ENCODE results near the gene PAN3. TPM values are rescaled to one million over a fixed set of nuclear protein-coding genes. Genes with fewer than 3 reads are reported as not detected.

The PAN3 gene
- total and polyA plus RNA-seq, 2 experiments from 2014 or later = 16.7 to 17.3 TPM

DNA sequence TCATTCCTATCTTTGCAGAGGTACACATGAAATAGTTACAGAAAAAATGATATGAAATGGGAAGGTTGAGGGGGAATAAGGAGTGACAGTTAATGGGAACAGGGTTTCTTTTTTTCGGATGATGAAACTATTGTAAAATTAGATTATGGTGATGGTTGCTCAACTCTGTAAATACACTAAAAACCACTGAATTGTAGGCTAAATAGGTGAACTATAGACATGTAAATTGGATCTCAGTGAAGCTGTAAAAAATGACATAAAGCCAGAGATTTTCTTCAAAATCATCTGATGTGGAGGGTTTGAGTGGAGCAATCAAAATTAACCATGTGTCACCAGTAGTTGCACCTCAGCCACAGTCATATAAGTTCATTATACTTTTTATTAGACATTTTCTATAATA, 31.4 kb upstream of the PAN3 start:
- in situ Hi-C loops (cut with MboI) = no loop called here
- no peak for DNase-seq
- 61 to 62% methylated on average over 1 of the region's 1 CpG for WGBS, 2 experiments (ENCODE audit: low coverage in 1 of 2, low lambda C conversion rate in 2 of 2, missing lambda C conversion rate in 2 of 2)
- Histone ChIP-seq H3K9ac (no peak overlapping the region), H3K9me2 (ENCODE audit: insufficient read depth) (no peaks in the 10 kb centered on the region), H3K36me3 (ENCODE audit: low read depth) (no peaks in the 10 kb centered on the region), H3K9me3 (ENCODE audit: low read depth) (no peaks in the 10 kb centered on the region), H3K4me3 (no peak overlapping the region), H2AFZ (no peak overlapping the region), H4K20me1 (ENCODE audit: insufficient read depth) (no peaks in the 10 kb centered on the region), H3K4me1 (ENCODE audit: insufficient read depth) (no peaks in the 10 kb centered on the region), H3K4me2 (ENCODE audit: unreplicated experiment) (no peak overlapping the region), H3K79me2 (ENCODE audit: insufficient read depth) (no peaks in the 10 kb centered on the region), H3K27ac (no peak overlapping the region), H3K27me3 (replicated peaks; ENCODE audit: insufficient read depth) (peaks cover 19% of the 10 kb centered on the region; the same call in 1 of the 2 replicates), H3F3A (ENCODE audit: insufficient read depth) (no peaks in the 10 kb centered on the region)
- TF ChIP-seq EZH2phosphoT487 (IDR thresholded peaks at IDR 0.05; ENCODE audit: insufficient read depth, low read depth) = no peak
- no peak for TF ChIP-seq EZH2 (IDR thresholded peaks at IDR 0.05; ENCODE audit: insufficient read depth, poor library complexity, severe bottlenecking)

- WGBS, 2 experiments (ENCODE audit: low coverage in 1 of 2, low lambda C conversion rate in 2 of 2, missing lambda C conversion rate in 2 of 2) = 29 to 31% methylated on average over 3 of the region's 3 CpGs
- H3K9ac ChIP-seq = no peak overlapping the region
- H3K4me3 ChIP-seq = no peak overlapping the region
- in situ Hi-C loops (cut with MboI) = no loop called here
- H3K27ac ChIP-seq = no peak overlapping the region
- H3K4me2 ChIP-seq (ENCODE audit: unreplicated experiment) = no peak overlapping the region
- no peaks in the 10 kb centered on the region for H3K36me3 ChIP-seq (ENCODE audit: low read depth)
- H3K4me1 ChIP-seq (ENCODE audit: insufficient read depth) = no peaks in the 10 kb centered on the region
- no peaks in the 10 kb centered on the region for H3K9me3 ChIP-seq (ENCODE audit: low read depth)
- no peak for DNase-seq
- H3K79me2 ChIP-seq (ENCODE audit: insufficient read depth) = no peaks in the 10 kb centered on the region
- H3K27me3 ChIP-seq (replicated peaks; ENCODE audit: insufficient read depth) = 0 out of 2 replicates have a peak, but pooled peaks cover 12% of the 10 kb centered on the region
- no peaks in the 10 kb centered on the region for H4K20me1 ChIP-seq (ENCODE audit: insufficient read depth)
- H3F3A ChIP-seq (ENCODE audit: insufficient read depth) = no peaks in the 10 kb centered on the region
- no peak overlapping the region for H2AFZ ChIP-seq
- H3K9me2 ChIP-seq (ENCODE audit: insufficient read depth) = no peaks in the 10 kb centered on the region
- TF ChIP-seq EZH2phosphoT487 (IDR thresholded peaks at IDR 0.05; ENCODE audit: insufficient read depth, low read depth) (no peak), EZH2 (IDR thresholded peaks at IDR 0.05; ENCODE audit: insufficient read depth, poor library complexity, severe bottlenecking) (no peak)
Measured at GRCh38 chr13:28110414-28110813, 27.9 kb upstream of the PAN3 start.

GRCh38 chr13:28116736-28117135, 21.6 kb upstream of the PAN3 start:
- Histone ChIP-seq H2AFZ (no peak overlapping the region), H3K9me2 (ENCODE audit: insufficient read depth) (no peaks in the 10 kb centered on the region), H3K4me1 (ENCODE audit: insufficient read depth) (no peaks in the 10 kb centered on the region), H3K36me3 (ENCODE audit: low read depth) (no peaks in the 10 kb centered on the region), H3K4me3 (no peak overlapping the region), H3K27ac (no peak overlapping the region), H3F3A (ENCODE audit: insufficient read depth) (no peaks in the 10 kb centered on the region), H3K4me2 (ENCODE audit: unreplicated experiment) (no peak overlapping the region), H4K20me1 (ENCODE audit: insufficient read depth) (no peaks in the 10 kb centered on the region), H3K9ac (no peak overlapping the region), H3K9me3 (ENCODE audit: low read depth) (no peaks in the 10 kb centered on the region), H3K27me3 (replicated peaks; ENCODE audit: insufficient read depth) (peaks cover 15% of the 10 kb centered on the region; the same call in 1 of the 2 replicates), H3K79me2 (ENCODE audit: insufficient read depth) (no peaks in the 10 kb centered on the region)
- no peak for TF ChIP-seq EZH2phosphoT487 (IDR thresholded peaks at IDR 0.05; ENCODE audit: insufficient read depth, low read depth)
- no peak for TF ChIP-seq EZH2 (IDR thresholded peaks at IDR 0.05; ENCODE audit: insufficient read depth, poor library complexity, severe bottlenecking)
- DNase-seq = no peak
- WGBS, 2 experiments (ENCODE audit: low coverage in 1 of 2, low lambda C conversion rate in 2 of 2, missing lambda C conversion rate in 2 of 2) = 0 to 8% methylated on average over 1 of the region's 1 CpG
- in situ Hi-C loops (cut with MboI) = no loop called here

- TF ChIP-seq EZH2phosphoT487 (IDR thresholded peaks at IDR 0.05; ENCODE audit: insufficient read depth, low read depth) (no peak), EZH2 (IDR thresholded peaks at IDR 0.05; ENCODE audit: insufficient read depth, poor library complexity, severe bottlenecking) (no peak)
- Histone ChIP-seq H3K27ac (no peak overlapping the region), H3K4me3 (no peak overlapping the region), H3K79me2 (ENCODE audit: insufficient read depth) (no peaks in the 10 kb centered on the region), H4K20me1 (ENCODE audit: insufficient read depth) (no peaks in the 10 kb centered on the region), H3K36me3 (ENCODE audit: low read depth) (no peaks in the 10 kb centered on the region), H3K4me1 (ENCODE audit: insufficient read depth) (no peaks in the 10 kb centered on the region), H3K27me3 (replicated peaks; ENCODE audit: insufficient read depth) (peaks cover 15% of the 10 kb centered on the region; the same call in 1 of the 2 replicates), H3K9ac (no peak overlapping the region), H3K4me2 (ENCODE audit: unreplicated experiment) (no peak overlapping the region), H3F3A (ENCODE audit: insufficient read depth) (no peaks in the 10 kb centered on the region), H3K9me3 (ENCODE audit: low read depth) (no peaks in the 10 kb centered on the region), H3K9me2 (ENCODE audit: insufficient read depth) (no peaks in the 10 kb centered on the region), H2AFZ (no peak overlapping the region)
- WGBS, 2 experiments (ENCODE audit: low coverage in 1 of 2, low lambda C conversion rate in 2 of 2, missing lambda C conversion rate in 2 of 2) = 55 to 64% methylated on average over 9 of the region's 9 CpGs
- DNase-seq = no peak
- in situ Hi-C loops (cut with MboI) = no loop called here
Measured at GRCh38 chr13:28117689-28118377, 20.5 kb upstream of the PAN3 start.
